CD4-positive, alpha-beta T cell treated with Interleukin-17A for 1 hour (primary cell): ENCODE measurements around the gene PCBD2.
"Not testable (repeated sequence)": the region's sequence is repeated elsewhere in the genome, so short reads cannot be mapped to it uniquely, and the experiment has no call there.

ENCODE experiments used
- DNase-seq: peaks from one replicate; pipeline ENCODE4 v3.0.0-alpha.2; 2020

The PCBD2 gene

DNA sequence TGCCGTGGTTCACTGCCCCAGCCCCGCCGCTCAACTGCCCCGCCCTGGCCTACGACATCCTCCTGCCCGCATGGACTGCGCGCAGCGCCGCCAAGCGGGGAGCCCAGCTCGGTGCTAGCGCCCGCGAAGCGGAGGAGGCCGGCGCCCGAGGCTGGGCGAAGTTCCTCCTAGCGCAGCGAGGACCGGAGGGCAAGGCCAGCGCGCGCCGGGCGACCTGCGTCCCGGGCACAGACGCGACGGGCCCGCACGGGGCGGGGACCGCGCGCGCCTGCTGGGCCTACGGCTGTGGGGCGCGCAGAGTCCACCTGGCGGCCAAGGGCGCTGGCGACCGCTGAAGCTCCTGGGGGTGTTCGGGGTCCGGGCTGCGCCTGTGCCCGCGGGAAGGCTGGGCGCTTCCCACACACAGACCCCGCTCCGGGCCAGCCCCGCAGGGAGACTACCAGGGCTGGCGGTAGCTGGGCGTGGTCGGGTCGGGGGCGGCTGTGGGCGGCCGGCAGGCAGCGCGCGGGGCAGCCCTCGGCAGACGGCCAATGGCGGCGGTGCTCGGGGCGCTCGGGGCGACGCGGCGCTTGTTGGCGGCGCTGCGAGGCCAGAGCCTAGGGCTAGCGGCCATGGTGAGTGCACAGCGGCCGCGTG is at the start of gene PCBD2:
Gene PCBD2, plus strand, starts transcription at position 522 of the 636 bp plus-strand sequence. Its CDS starts 9 bp downstream, at position 531.
- peak; percentile 93 for DNase-seq

DNA sequence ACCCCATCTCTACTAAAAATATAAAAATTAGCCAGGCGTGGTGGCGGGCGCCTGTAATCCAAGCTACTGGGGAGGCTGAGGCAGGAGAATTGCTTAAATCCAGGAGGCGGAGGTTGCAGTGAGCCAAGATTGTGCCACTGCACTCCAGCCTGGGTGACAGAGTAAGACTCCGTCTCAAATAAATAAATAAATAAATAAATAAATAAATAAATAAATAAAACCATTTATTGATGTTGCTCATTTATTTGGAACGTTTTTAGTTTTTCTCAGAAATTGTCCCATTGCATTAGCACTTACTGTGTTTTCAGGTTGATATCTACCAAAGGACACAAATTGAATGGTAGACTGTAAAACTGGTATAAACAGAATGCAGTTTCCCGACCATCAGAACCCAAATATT is 48.5 kb upstream of the PCBD2 start:
- DNase-seq, result not testable (repeated sequence)

DNA sequence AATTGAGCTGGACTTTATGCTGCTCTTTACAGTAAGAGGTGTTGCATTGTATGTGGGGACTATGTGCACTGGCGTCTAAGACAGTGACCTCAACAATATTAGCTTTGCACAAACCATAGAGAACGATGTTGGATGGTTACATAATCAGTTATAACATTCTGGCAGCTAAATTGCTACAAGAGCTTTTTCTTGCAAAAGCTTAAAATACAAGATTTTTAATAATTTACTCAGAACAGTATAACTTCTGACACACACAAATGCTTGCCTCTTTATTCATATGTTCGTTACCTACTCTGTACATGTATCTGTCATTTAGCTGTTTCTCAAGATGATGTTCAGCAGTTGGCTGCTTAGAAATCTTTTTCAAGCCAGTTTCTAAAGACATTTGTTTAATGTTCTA is 47.5 kb upstream of the PCBD2 start:
- DNase-seq, result no peak

DNA sequence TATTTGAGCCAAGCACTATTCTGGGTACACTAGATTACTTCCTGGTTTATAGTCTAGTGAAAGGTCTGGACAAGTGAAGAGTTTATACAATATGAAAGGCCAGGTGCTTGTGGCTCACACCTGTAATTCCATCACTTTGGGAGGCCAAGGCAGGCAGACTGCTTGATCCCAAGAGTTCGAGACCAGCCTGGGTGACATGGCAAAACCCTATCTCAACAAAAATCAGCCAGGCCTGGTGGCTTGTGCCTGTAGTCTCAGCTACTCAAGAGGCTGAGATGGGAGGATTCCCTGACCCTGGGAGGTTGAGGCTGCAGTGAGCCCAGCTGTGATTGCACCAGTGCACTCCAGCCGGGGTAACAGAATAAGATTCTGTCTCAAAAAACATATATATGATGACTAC is 40.2 kb upstream of the PCBD2 start:
- no peak for DNase-seq

DNA sequence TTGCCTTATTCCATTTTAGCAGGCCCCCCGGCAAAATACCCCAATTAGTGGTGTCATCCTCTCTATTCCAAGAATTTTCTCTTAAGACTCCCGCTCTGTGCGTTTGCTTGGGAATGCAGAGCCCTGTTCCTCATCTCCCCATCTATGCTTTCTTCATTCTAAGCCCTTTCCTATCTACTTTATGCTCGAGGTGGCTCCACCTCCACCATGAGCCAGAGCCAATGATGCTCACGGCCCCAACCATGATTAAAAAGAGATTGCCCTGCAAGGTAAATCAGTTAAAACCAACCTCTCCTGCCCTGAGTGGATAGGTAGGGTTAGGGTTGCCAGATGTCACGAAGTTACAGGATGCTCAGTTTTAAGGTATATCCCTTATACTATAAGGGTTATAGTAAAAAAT is 31.4 kb upstream of the PCBD2 start:
- DNase-seq, result peak; percentile 32

DNA sequence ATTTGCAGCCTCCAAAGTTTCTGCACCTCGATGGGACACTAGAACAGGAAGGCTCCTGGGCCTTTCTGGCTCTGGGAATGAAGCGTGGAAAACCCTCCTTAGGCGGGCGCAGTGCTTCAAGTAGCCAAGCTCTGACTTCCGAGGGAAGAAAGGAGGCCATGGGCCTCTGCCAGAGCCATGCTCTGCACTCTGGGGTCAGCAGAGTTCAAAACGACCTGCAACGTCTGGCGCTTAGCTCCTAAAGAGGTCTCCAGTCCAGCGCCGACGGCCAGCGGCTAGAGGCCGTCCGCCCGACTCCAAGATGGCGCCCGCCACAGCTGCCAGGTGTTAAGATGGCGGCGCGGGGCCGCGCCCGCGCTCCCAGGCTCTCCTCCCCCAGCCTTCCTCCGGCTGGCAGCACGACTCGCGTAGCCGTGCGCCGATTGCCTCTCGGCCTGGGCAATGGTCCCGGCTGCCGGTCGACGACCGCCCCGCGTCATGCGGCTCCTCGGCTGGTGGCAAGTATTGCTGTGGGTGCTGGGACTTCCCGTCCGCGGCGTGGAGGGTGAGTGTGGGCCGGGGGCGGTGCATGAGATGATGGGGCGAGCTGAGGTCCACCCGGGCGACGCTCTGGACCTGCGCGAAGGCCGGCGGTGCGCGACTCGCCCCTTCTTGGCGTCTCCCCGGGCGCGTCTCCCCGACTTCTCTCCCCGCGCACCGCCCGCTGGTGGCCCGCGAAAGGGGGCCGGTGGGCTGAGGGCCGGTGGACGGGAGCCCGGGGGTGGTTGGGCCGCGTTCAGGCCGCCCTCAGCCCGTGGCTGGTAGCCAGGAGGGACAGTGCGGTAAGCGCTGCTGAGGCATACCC is 30.7 kb upstream of the PCBD2 start, which contains the start of gene TXNDC15:
Gene TXNDC15, plus strand, starts transcription at position 385 of the 844 bp plus-strand sequence. Its CDS starts 57 bp downstream, at position 442.
- DNase-seq, result peak; percentile 83

DNA sequence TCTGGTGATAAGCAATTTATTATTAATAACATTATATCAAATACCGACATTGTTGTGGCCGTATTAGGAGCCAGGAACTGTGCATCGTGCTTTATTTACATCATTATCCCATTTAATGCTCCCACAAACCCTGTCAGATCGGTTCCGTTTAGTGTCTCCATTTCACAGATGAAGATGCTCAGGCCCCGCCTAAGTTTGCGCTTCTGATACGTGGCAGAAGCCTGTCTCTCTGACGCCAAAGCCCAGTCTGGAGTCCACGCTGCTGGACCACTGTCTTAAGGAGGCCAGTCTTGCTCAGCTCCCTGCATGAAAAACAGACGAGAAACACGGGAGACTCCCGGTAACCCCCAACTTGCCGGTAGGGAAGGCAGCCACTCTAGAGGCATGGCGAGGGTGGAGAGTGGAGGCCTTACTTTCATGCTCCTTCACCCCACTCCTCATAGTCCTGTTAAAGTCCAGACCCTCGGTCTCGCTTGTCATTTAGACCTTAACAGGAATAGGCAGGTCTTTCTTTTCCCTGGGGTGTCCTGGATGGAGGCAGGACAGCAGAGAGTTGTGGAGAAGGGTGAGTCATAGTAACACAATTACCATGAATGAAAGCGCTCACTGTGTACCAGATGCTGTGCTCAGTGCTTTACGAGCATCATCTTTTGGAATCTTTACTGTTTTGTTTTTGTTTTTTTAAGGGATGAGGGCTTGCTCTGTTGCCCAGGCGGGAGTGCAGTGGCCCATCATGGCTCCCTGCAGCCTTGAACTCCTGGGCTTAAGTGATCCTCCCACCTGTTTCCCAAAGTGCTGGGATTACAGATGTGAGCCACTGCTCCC is 29.9 kb upstream of the PCBD2 start:
- peak; percentile 34 for DNase-seq

DNA sequence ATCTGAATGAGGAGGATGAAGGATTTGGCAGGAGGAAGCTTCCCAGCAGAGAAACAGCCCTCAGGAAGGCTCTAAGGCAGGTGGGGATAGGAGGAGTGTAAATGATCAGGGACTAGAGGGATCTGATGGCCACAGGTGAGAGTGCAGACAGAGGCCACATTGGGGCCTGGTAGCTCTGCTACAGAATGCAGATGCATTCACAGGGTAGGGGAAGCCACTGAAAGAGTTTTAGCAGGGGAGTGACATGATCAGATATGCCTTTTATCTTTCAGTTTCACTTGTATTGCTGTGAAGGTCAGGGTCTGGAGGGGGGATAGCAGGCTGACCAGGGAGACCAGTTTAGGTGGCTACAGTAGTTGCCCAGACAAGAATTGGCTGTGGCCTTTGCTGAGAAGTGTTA is 27.8 kb upstream of the PCBD2 start:
- no peak for DNase-seq

DNA sequence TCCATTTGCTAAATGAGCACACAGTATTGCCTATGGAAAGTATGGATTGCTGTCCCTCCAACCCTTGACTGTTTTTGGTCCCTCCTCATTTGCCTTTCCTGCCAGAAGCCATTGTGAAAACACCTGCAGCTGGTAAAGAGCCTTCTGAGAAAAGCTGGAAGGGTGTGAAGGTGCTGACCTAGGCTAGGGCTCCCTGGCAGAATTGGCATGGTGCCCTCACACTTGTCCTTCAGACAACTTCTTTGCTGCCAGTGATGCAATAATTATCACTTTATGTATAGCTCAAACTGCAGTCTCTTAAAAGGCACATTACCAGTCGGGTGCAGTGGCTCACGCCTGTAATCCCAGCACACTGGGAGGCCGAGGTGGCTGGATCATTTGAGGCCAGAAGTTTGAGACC is 26.5 kb upstream of the PCBD2 start:
- no peak for DNase-seq

DNA sequence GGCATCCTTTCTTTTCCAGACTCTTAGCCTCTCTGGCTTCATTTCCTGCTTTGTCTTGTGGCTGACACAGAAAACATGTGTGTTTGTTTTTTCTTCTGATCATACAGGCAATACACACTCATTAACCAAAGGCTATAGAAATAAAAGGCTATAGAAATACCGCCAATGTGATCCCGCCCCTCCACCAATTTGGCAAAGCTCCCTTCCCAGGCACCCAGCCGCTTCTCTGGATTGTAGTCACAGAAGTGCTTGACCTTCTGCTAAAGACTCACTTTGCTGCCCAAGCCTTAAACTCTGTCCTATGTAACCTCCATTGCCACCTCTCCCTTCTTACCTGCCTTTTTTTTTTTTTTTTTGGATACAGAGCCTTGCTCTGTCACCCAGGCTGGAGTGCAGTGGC is 25.5 kb upstream of the PCBD2 start:
- no peak for DNase-seq

DNA sequence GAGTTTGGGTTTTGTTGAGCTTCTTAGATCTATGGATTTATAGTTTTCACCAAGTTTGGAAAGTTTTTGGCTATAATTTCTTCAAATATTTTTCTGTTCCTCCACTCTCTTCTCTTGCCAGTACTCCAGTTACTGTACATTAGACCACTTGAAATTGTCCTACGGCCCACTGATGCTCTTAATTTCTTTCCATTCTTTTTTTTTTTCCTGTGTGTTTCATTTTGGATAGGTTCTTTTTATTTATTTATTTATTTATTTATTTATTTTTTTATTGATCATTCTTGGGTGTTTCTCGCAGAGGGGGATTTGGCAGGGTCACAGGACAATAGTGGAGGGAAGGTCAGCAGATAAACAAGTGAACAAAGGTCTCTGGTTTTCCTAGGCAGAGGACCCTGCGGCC is 24.0 kb upstream of the PCBD2 start:
- DNase-seq, result not testable (repeated sequence)

DNA sequence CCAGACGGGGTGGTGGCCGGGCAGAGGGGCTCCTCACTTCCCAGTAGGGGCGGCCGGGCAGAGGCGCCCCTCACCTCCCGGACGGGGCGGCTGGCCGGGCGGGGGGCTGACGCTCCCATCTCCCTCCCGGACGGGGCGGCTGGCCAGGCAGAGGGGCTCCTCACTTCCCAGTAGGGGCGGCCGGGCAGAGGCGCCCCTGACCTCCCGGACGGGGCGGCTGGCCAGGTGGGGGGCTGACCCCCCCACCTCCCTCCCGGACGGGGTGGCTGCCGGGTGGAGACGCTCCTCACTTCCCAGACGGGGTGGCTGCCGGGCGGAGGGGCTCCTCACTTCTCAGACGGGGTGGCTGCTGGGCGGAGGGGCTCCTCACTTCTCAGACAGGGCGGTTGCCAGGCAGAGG is 23.2 kb upstream of the PCBD2 start:
- DNase-seq, result not testable (repeated sequence)

DNA sequence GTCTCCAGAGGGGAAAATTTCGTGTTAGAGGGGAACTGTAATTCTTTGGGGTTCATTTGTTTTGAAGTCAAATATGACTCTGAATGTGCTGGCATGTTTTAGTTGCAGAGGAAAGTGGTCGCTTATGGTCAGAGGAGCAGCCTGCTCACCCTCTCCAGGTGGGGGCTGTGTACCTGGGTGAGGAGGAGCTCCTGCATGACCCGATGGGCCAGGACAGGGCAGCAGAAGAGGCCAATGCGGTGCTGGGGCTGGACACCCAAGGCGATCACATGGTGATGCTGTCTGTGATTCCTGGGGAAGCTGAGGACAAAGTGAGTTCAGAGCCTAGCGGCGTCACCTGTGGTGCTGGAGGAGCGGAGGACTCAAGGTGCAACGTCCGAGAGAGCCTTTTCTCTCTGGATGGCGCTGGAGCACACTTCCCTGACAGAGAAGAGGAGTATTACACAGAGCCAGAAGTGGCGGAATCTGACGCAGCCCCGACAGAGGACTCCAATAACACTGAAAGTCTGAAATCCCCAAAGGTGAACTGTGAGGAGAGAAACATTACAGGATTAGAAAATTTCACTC is 17.3 kb upstream of the PCBD2 start:
- no peak for DNase-seq

DNA sequence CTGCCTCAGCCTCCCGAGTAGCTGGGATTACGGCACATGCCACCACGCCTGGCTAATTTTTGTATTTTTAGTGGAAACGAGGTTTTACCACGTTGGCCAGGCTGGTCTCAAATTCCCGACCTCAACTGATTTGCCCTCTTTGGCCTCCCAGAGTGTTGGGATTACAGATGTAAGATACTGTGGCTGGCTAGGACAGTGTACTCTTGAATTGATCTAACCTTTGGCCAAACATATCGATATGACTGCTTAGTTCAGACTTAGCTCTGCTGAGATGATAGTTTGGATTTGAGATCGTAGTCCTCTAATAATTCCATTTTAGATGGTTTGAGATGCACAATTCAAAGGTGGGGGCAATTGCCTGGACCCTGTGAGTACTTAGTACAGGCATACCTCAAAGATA is 15.6 kb upstream of the PCBD2 start:
- no peak for DNase-seq

DNA sequence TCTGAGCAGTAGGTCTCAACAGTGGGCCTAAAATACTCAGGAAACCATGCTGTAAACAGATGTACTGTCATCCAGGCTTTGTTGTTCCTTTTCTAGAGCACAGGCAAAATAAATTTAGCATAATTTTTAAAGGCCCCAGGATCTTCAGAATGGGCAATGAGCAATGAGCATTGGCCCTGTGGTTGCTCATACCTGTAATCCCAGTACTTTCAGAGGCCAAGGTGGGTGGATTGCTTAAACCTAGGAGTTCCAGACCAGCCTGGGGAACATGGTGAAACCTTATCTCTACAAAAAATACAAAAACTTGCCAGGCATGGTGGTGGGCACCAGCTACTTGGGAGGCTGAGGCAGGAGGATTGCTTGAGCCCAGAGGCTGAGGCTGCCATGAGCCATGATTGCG is 13.5 kb upstream of the PCBD2 start:
- no peak for DNase-seq

DNA sequence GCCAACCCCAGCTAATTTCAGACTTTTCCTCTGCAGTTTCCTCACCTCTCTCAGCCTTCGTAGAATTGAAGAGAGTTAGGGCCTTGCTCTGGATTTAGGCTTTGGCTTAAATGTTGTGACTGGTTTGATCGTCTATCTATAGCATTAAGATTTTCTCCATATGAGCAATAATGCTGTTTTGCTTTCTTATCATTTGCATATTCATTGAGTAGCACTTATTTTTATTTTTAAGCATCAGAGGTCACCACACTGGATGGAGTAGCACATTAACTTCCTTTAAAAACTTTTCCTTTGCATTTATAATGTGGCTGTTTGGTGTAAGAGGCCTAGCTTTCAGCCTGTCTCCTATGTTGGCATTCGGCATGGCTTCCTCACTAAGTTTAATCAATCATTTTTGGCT is 12.6 kb upstream of the PCBD2 start:
- DNase-seq, result no peak

DNA sequence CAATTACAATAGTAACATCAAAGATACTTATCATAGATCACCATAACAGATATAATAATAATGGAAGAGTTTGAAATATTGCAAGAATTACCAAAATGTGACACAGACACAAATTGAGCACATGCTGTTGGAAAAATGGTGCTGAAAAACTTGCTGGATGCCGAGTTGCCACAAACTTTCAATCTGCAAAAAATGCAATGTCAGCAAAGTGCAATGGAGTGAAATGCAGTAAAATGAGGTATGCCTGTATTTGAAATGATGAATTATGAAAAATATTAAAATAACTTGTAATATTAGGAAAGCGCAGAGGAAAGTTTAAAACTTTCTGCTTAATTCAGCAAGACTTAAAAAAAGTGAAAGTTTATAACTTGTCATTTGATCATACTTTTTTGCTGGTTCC is 12.0 kb upstream of the PCBD2 start:
- DNase-seq, result no peak

DNA sequence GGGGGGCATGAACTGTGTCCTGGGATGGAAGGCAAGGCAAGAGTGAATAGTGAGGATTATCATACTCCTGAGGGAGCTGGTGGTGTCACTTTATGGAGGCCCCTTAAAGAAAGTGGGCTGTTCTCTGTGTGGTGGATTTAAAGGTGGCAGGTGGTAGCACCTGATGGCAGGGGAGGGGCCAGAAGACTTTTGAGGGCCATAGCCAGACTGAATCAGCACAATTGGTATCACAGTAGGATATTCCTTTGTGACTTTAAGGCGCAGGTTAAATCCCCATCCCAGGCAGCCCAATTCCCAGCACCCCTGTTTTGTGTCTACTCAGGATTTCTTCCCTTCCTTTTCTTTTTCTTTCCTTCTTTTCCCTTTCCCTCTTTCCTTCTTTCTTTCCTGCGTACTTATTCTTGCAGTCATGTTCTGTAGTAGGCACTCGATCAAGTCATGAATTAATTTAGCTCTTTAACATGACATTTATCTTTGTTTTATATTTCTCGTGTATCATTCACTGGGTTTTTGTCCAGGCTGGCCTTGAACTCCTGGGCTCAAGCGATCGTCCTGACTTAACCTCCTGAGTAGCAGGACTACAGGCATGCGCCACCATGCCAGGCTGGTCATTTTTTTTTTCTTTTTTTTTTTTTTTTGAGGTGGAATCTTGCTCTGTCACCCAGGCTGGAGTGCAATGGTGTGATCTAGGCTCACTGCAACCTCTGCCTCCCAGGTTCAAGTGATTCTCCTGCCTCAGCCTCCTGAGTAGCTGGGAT is 11.0 kb upstream of the PCBD2 start:
- DNase-seq, result no peak

DNA sequence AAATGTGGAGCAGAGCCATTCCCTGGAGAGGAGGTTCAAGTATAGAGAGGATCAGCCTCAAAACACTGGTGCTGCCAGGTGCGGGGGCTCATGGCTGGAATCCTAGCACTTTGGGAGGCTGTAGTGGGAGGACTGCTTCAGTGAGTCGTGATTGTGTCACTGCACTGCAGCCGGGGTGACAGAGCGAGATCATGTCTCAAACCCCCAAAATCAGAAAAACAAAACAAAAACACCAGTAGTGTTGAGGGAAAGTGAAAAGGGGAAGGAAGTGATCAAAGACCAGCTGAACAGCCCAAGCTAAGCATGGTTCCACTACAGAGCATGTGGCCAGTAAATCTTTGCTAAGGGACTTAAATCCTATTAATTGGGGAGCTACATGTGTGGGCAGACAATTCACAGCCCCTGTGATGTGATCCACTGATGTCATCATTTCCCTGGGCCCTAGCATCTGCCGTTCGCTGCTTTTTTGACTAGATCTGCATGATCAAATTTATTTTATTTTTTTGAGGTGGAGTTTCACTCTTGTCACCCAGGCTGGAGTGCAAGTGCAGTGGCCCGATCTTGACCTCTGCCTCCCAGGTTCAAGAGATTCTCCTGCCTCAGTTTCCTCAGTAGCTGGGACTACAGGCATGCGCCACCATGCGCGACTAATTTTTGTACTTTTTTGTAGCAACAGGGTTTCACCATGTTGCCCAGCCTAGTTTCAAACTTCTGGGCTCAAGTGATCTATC is 2.7 kb upstream of the PCBD2 start:
- no peak for DNase-seq

DNA sequence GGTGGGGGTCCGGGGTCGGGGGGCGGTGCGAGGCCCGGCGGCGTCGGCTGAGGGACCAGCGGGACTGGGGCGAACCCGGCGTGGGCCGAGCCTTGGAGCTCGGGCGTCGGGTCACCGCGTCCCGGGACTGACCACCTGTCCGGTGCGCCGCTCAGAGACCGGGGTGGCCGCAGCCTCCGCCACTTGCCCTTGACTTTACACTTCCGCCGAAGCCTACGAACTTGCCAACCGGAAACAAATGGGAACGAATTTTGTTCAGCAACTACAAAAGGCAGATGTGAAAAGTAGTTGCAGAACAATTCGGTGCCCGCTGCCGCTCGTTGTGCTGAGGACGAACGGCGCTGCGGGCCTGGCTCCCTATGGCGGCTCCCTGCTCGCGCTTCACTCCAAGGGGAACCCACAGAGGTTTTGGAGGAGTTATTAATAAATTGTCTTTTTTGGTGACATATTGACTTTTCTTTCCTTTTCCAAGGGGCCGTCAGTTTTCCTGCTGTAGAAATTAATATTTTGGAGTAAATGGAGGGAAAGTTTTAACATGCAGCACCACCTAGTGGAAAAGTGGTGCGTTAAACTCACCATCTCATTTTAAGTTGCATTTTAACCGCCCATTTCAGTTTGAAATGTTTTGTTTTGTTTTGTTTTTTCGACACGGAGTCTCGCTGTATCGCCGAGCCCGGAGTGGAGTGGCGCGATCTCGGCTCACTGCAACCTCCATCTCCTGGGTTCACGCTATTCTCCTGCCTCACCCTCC is 490 bp downstream of the PCBD2 start:
- DNase-seq, result peak; percentile 77

DNA sequence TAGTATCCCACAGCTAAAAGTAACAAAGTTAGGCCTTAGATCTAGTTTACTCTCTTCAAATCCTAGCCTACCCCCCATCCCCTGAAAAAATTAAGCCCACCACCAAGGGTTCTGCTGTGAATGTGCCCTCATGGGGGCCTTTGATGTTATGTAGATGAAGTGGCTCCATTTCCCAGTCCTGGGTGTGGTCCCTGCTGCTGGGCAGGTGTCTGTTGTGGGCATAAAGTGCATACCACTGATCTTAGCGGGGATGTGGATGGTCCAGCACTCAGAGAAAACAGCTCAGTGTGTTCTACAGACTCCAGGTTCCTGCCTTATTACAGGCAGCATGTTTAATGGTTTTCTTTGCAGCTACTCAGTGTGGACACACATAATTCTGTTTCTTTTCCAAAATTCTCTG is 1.9 kb downstream of the PCBD2 start:
- no peak for DNase-seq
